ENCODE data around the gene CSGALNACT2. TPM values are rescaled to one million over a fixed set of nuclear protein-coding genes. Genes with fewer than 3 reads are reported as not detected.

CSGALNACT2 gene
- total RNA-seq, 1 experiment from 2014 or later, result 8.9 TPM

- H2AFZ ChIP-seq (ENCODE audit: low read length), result no peak overlapping the region
- H3K36me3 Mint-ChIP-seq (ENCODE audit: insufficient read depth in 1 of 3, low read depth in 3 of 3), result no peaks in the 10 kb centered on the region
- no peak for DNase-seq
Measured at GRCh38 chr10:43110338-43111071, 27.7 kb upstream of the CSGALNACT2 start.

More at GRCh38 chr10:43110338-43111071, 27.7 kb upstream of the CSGALNACT2 start:
- Histone ChIP-seq H3K4me1 (ENCODE audit: insufficient read depth, low read length) (no peaks in the 10 kb centered on the region), H3K27ac (ENCODE audit: insufficient read length, low read depth, low read length) (no peak overlapping the region), H4K20me1 (ENCODE audit: control insufficient read depth, insufficient read depth, insufficient read length) (no peaks in the 10 kb centered on the region), H2BK12ac (ENCODE audit: insufficient read length, low read depth, low read length) (no peak overlapping the region), H3K56ac (ENCODE audit: insufficient read length, low read depth, low read length) (no peak overlapping the region), H3K14ac (ENCODE audit: insufficient read depth, low read length) (no peak overlapping the region), H4K5ac (ENCODE audit: insufficient read length, low read depth, low read length) (no peak overlapping the region), H2BK120ac (ENCODE audit: low read depth, low read length, poor library complexity, severe bottlenecking) (no peak overlapping the region), H3K9me3 (ENCODE audit: control insufficient read depth, low read depth, low read length) (no peaks in the 10 kb centered on the region), H2AK5ac (ENCODE audit: insufficient read length, low read length) (no peak overlapping the region), H4K91ac (ENCODE audit: insufficient read length, low read depth, low read length) (no peak overlapping the region), H3K9ac (ENCODE audit: extremely low read depth, insufficient read length, low read length) (no peak overlapping the region), H3K18ac (ENCODE audit: insufficient read length, low read depth, low read length) (no peak overlapping the region), H3K23me2 (ENCODE audit: insufficient read length, low read depth, low read length, poor library complexity, severe bottlenecking) (peaks cover 2% of the 10 kb centered on the region), H3K23ac (ENCODE audit: insufficient read length, low read depth, low read length) (no peak overlapping the region), H3K79me2 (ENCODE audit: insufficient read depth, low read length) (no peaks in the 10 kb centered on the region), H3T11ph (ENCODE audit: low read length) (no peak overlapping the region), H2BK15ac (ENCODE audit: low read depth, low read length) (no peak overlapping the region), H3K27me3 (ENCODE audit: insufficient read depth, low read length) (no peaks in the 10 kb centered on the region), H3K4ac (ENCODE audit: low read depth, low read length) (no peak overlapping the region), H2BK20ac (ENCODE audit: low read depth, low read length, poor library complexity, severe bottlenecking) (no peak overlapping the region), H3K4me2 (ENCODE audit: insufficient read depth, insufficient read length, low read length) (no peak overlapping the region), H2BK5ac (ENCODE audit: insufficient read length, low read length) (no peak overlapping the region), H3K79me1 (ENCODE audit: insufficient read depth, low read depth, low read length, poor library complexity, severe bottlenecking) (no peaks in the 10 kb centered on the region), H4K8ac (replicated peaks; ENCODE audit: insufficient read length, low read depth, low read length) (no peak overlapping the region)
- Mint-ChIP-seq H3K27ac (no peak overlapping the region; a peak in 1 of 7 replicates), H3K4me1 (peaks cover 2 to 4% of the 10 kb centered on the region in 2 experiments; a peak in 3 of 4 replicates), H3K4me3 (no peak overlapping the region), H3K9me3 (no peaks in the 10 kb centered on the region; a peak in 1 of 5 replicates), H3K27me3 (ENCODE audit: low read depth) (no peaks in the 10 kb centered on the region)
- TF ChIP-seq CTCF (conservative IDR thresholded peaks at IDR 0.05), result no peak
- no CpG with 5 or more reads among the region's 7 CpGs for WGBS (ENCODE audit: extremely low coverage, insufficient read length, low lambda C conversion rate)
